ENCODE results near the gene SELENOI. TPM values are rescaled to one million over a fixed set of nuclear protein-coding genes. Genes with fewer than 3 reads are reported as not detected.
A peak's percentile ranks its signal among the peaks of the same experiment; 100 is the strongest.

SELENOI gene
- 10 to 100 TPM; 13.5 to 22.2 (median 17.1) TPM for total RNA-seq

- Histone ChIP-seq H3K27me3 (no peaks in the 10 kb centered on the region), H3K27ac (peak within 1 kb of the TSS; percentile 74 to 97 (median 92)), H3K36me3 (no peaks in the 10 kb centered on the region), H3K9me3 (no peaks in the 10 kb centered on the region), H3K4me1 (peaks cover 0 to 34% (median 23%) of the 10 kb centered on the region in 4 donors), H3K4me3 (peak within 1 kb of the TSS; percentile 59 to 96 (median 81))
- WGBS, 2 donors: 0 to 1% methylated on average over 17 to 56 of the region's 80 CpGs
- peak in 2 of 5 experiments; percentile 18 to 31 for TF ChIP-seq CTCF (IDR thresholded peaks at IDR 0.05)
- TF ChIP-seq POLR2A (IDR thresholded peaks at IDR 0.05): peak; percentile 70 to 89
- TF ChIP-seq EP300 (IDR thresholded peaks at IDR 0.05): peak; percentile 94 to 99
- peak; percentile 95 to 96 for DNase-seq (ENCODE audit: low spot score in 2 of 2)
Observed at GRCh38 chr2:26345545-26346453, at the start of gene SELENOI. Gene SELENOI, plus strand, starts transcription at chr2:26346143. Its CDS starts 90 bp downstream, at chr2:26346233.

GRCh38 chr2:26297061-26297460, 48.9 kb upstream of the SELENOI start:
- Histone ChIP-seq H3K4me1 (peaks cover 0 to 25% (median 8%) of the 10 kb centered on the region in 4 donors), H3K36me3 (no peaks in the 10 kb centered on the region), H3K9me3 (no peaks in the 10 kb centered on the region), H3K27me3 (no peaks in the 10 kb centered on the region), H3K4me3 (no peak overlapping the region), H3K27ac (no peak overlapping the region)
- TF ChIP-seq CTCF (IDR thresholded peaks at IDR 0.05) (no peak), POLR2A (IDR thresholded peaks at IDR 0.05) (no peak), EP300 (IDR thresholded peaks at IDR 0.05) (no peak)
- 83% methylated on average over 3 of the region's 3 CpGs for WGBS, 2 donors
- DNase-seq (ENCODE audit: low spot score in 2 of 2): no peak

GRCh38 chr2:26298286-26298637, 47.7 kb upstream of the SELENOI start:
- Histone ChIP-seq H3K36me3 (no peaks in the 10 kb centered on the region), H3K9me3 (no peaks in the 10 kb centered on the region), H3K4me1 (peaks cover 0 to 17% (median 8%) of the 10 kb centered on the region in 4 donors), H3K27ac (peak overlapping the region; percentile 82 to 91 (median 86)), H3K27me3 (no peaks in the 10 kb centered on the region), H3K4me3 (peak overlapping the region; percentile 47 to 63 (median 56))
- TF ChIP-seq POLR2A (IDR thresholded peaks at IDR 0.05) (no peak), CTCF (IDR thresholded peaks at IDR 0.05) (no peak)
- DNase-seq (ENCODE audit: low spot score in 2 of 2): no peak
- 26% methylated on average over 16 to 17 of the region's 17 CpGs for WGBS, 2 donors

- DNase-seq (ENCODE audit: low spot score in 2 of 2): peak in 1 of 2 donors; percentile 45
- TF ChIP-seq CTCF (IDR thresholded peaks at IDR 0.05) (no peak), POLR2A (IDR thresholded peaks at IDR 0.05) (no peak), EP300 (IDR thresholded peaks at IDR 0.05) (no peak)
- Histone ChIP-seq H3K4me1 (peaks cover 0 to 17% (median 8%) of the 10 kb centered on the region in 4 donors), H3K27ac (peak overlapping the region; percentile 82 to 91 (median 86)), H3K36me3 (no peaks in the 10 kb centered on the region), H3K9me3 (no peaks in the 10 kb centered on the region), H3K27me3 (no peaks in the 10 kb centered on the region), H3K4me3 (peak overlapping the region; percentile 47 to 63 (median 56))
- WGBS, 2 donors: 1 to 4% methylated on average over 27 to 30 of the region's 30 CpGs
Observed at GRCh38 chr2:26298638-26299393, 47.1 kb upstream of the SELENOI start.
